Measurements from ENCODE around the gene MARK2.

DNA sequence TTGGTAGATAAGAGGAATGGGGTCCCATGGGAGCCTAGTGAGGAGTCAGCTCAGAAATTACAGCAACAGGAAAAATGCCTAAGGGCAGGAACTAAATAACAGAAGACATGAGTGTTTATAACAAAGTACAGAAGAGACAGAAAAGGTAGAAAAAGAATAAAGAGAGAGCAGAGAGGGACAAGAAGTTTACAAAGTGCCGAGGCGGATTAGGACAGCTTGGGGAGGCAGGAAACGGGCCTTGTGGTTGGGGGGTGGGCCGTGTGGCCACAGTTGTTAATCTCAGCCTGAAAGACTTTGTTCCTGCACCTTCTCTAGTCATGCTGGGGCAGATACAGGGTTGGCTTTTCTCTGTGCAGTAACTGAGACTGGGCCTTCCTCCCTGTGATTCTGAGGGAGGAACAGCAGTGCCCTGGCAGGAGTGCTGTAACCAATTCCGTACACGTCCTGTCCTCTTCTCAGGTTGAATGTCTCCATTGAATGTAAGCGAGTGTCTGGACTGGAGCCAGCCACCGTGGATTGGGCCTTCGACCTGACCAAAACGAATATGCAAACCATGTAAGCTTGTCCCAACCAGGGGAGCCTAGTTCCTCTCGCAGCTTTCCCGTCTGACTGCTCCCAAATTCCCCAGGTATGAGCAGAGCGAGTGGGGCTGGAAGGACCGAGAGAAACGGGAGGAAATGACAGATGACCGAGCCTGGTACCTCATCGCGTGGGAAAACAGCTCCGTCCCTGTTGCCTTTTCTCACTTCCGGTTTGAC, 113.0 kb downstream of the MARK2 start:
- TF ChIP-seq, protein P1, sequence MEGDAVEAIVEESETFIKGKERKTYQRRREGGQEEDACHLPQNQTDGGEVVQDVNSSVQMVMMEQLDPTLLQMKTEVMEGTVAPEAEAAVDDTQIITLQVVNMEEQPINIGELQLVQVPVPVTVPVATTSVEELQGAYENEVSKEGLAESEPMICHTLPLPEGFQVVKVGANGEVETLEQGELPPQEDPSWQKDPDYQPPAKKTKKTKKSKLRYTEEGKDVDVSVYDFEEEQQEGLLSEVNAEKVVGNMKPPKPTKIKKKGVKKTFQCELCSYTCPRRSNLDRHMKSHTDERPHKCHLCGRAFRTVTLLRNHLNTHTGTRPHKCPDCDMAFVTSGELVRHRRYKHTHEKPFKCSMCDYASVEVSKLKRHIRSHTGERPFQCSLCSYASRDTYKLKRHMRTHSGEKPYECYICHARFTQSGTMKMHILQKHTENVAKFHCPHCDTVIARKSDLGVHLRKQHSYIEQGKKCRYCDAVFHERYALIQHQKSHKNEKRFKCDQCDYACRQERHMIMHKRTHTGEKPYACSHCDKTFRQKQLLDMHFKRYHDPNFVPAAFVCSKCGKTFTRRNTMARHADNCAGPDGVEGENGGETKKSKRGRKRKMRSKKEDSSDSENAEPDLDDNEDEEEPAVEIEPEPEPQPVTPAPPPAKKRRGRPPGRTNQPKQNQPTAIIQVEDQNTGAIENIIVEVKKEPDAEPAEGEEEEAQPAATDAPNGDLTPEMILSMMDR (IDR thresholded peaks at IDR 0.05), result no peak
- TF ChIP-seq POLR2A (IDR thresholded peaks at IDR 0.05), result no peak
